Neural progenitor cell (in vitro differentiated cells): ENCODE data around the gene NUFIP1. TPM values are rescaled to one million over a fixed set of nuclear protein-coding genes. Genes with fewer than 3 reads are reported as not detected.

Experiments
- DNase-seq: peaks from one replicate; pipeline ENCODE4 v3.0.0-alpha.2; 2016; ENCODE audit warnings: low spot score
- H2AFZ ChIP-seq: fragments of 200-600 bp; sonication (generic); replicated peaks from 2 replicates; pipeline ENCODE4 v1.6.1; 2016; ENCODE audit warnings: antibody characterized with exemption
- H3F3A ChIP-seq: fragments of 200-600 bp; sonication (generic); 2 replicates; pipeline ENCODE4 v1.6.1; 2016; ENCODE audit warnings: antibody characterized with exemption, low read depth
- H3K27ac ChIP-seq: fragments of 200-600 bp; sonication (generic); 2 replicates; pipeline ENCODE4 v1.5.1; 2016; ENCODE audit warnings: mild to moderate bottlenecking
- H3K27me3 ChIP-seq: fragments of 200-600 bp; sonication (generic); 2 replicates; pipeline ENCODE4 v1.6.1; 2016; ENCODE audit warnings: mild to moderate bottlenecking, moderate library complexity
- H3K36me3 ChIP-seq: fragments of 200-600 bp; sonication (generic); 2 replicates; pipeline ENCODE4 v1.5.1; 2016
- H3K4me1 ChIP-seq: fragments of 200-600 bp; sonication (generic); 2 replicates; pipeline ENCODE4 v1.6.1; 2016; ENCODE audit warnings: mixed run types
- H3K4me2 ChIP-seq: fragments of 200-600 bp; sonication (generic); 2 replicates; pipeline ENCODE4 v1.6.1; 2016
- H3K4me3 ChIP-seq: fragments of 200-600 bp; sonication (generic); 2 replicates; pipeline ENCODE4 v1.5.1; 2016
- H3K79me2 ChIP-seq: fragments of 200-600 bp; sonication (generic); 2 replicates; pipeline ENCODE4 v1.6.1; 2016; ENCODE audit warnings: low read depth
- H3K9ac ChIP-seq: fragments of 200-600 bp; sonication (generic); 2 replicates; pipeline ENCODE4 v1.6.1; 2016
- H3K9me3 ChIP-seq: fragments of 200-600 bp; sonication (generic); 2 replicates; pipeline ENCODE4 v1.5.1; 2016; ENCODE audit warnings: low read depth
- H4K20me1 ChIP-seq: fragments of 200-600 bp; sonication (generic); 2 replicates; pipeline ENCODE4 v1.6.1; 2016; ENCODE audit warnings: low read depth
- H3K27ac Mint-ChIP-seq: 3 replicates; pipeline ENCODE4 v1.8.0; 2021; ENCODE audit warnings: mixed read lengths
- H3K27me3 Mint-ChIP-seq: 2 replicates; pipeline ENCODE4 v1.8.0; 2022; ENCODE audit warnings: low read depth, mild to moderate bottlenecking, inconsistent platforms, moderate library complexity, mixed read lengths; ENCODE audit not compliant: insufficient read depth
- H3K36me3 Mint-ChIP-seq: 3 replicates; pipeline ENCODE4 v1.8.0; 2021; ENCODE audit warnings: mixed read lengths
- H3K4me1 Mint-ChIP-seq: 3 replicates; pipeline ENCODE4 v1.8.0; 2021; ENCODE audit warnings: mixed read lengths
- H3K4me3 Mint-ChIP-seq: 3 replicates; pipeline ENCODE4 v1.8.0; 2021; ENCODE audit warnings: mild to moderate bottlenecking, moderate library complexity, mixed read lengths
- H3K9me3 Mint-ChIP-seq: 3 replicates; pipeline ENCODE4 v1.8.0; 2020; ENCODE audit warnings: mixed read lengths
- CTCF ChIP-seq: fragments of 200-600 bp; sonication (generic); IDR thresholded peaks from 2 replicates; pipeline ENCODE4 v1.5.1; 2017; ENCODE audit warnings: antibody characterized with exemption, mild to moderate bottlenecking
- EZH2 ChIP-seq: fragments of 200-600 bp; sonication (generic); IDR thresholded peaks from 2 replicates; pipeline ENCODE4 v1.6.1; 2017; ENCODE audit warnings: antibody characterized with exemption, mild to moderate bottlenecking, moderate library complexity
- EZH2phosphoT487 ChIP-seq: fragments of 200-600 bp; sonication (generic); IDR thresholded peaks from 2 replicates; pipeline ENCODE4 v1.6.1; 2017; ENCODE audit warnings: antibody characterized with exemption
- total RNA-seq: library from RNA; depleted of rRNA; stranded (reverse); fragments of >200 nt; gene quantifications from 2 replicates; pipeline ENCODE4 v1.2.3, GENCODE V29; 2015; ENCODE audit warnings: low replicate concordance

Gene NUFIP1
- total RNA-seq, 1 donor from 2014 or later = 12.9 TPM

- no peak overlapping the region for H3K9ac ChIP-seq
- Mint-ChIP-seq H3K36me3 (peaks cover 18% of the 10 kb centered on the region), H3K27me3 (peaks cover 2% of the 10 kb centered on the region), H3K4me1 (no peaks in the 10 kb centered on the region), H3K4me3 (no peak overlapping the region), H3K9me3 (no peaks in the 10 kb centered on the region), H3K27ac (no peak overlapping the region)
- H3K79me2 ChIP-seq = no peaks in the 10 kb centered on the region
- peaks cover 3% of the 10 kb centered on the region for H3K36me3 ChIP-seq
- H4K20me1 ChIP-seq = no peaks in the 10 kb centered on the region
- H3K27ac ChIP-seq = no peak overlapping the region
- no peaks in the 10 kb centered on the region for H3K27me3 ChIP-seq
- H3K9me3 ChIP-seq = no peaks in the 10 kb centered on the region
- DNase-seq = no peak
- no peaks in the 10 kb centered on the region for H3K4me1 ChIP-seq
- H3F3A ChIP-seq = no peaks in the 10 kb centered on the region
- H3K4me2 ChIP-seq = no peak overlapping the region
- no peak overlapping the region for H3K4me3 ChIP-seq
- H2AFZ ChIP-seq = no peak overlapping the region
- no peak for TF ChIP-seq EZH2phosphoT487
- TF ChIP-seq EZH2 = no peak
- no peak for TF ChIP-seq CTCF
Measured at GRCh38 chr13:45015300-45015699, 26.0 kb upstream of the NUFIP1 start.

GRCh38 chr13:45011198-45011597, 21.9 kb upstream of the NUFIP1 start:
- H3K4me2 ChIP-seq = no peak overlapping the region
- H2AFZ ChIP-seq = no peak overlapping the region
- H3K79me2 ChIP-seq = no peaks in the 10 kb centered on the region
- Mint-ChIP-seq H3K9me3 (no peaks in the 10 kb centered on the region), H3K4me3 (no peak overlapping the region), H3K27ac (no peak overlapping the region), H3K36me3 (peaks cover 14% of the 10 kb centered on the region), H3K4me1 (no peaks in the 10 kb centered on the region), H3K27me3 (peaks cover 2% of the 10 kb centered on the region)
- H3K27me3 ChIP-seq = no peaks in the 10 kb centered on the region
- H3F3A ChIP-seq = no peaks in the 10 kb centered on the region
- no peak overlapping the region for H3K27ac ChIP-seq
- peaks cover 7% of the 10 kb centered on the region for H3K36me3 ChIP-seq
- H3K4me1 ChIP-seq = no peaks in the 10 kb centered on the region
- no peaks in the 10 kb centered on the region for H4K20me1 ChIP-seq
- no peaks in the 10 kb centered on the region for H3K9me3 ChIP-seq
- DNase-seq = no peak
- TF ChIP-seq CTCF (no peak), EZH2phosphoT487 (no peak), EZH2 (no peak)
- H3K9ac ChIP-seq = no peak overlapping the region
- H3K4me3 ChIP-seq = no peak overlapping the region

GRCh38 chr13:45007823-45008222, 18.6 kb upstream of the NUFIP1 start:
- H3K4me1 Mint-ChIP-seq = no peaks in the 10 kb centered on the region

More at GRCh38 chr13:45007823-45008222, 18.6 kb upstream of the NUFIP1 start:
- no peaks in the 10 kb centered on the region for H3K27me3 ChIP-seq
- no peak overlapping the region for H3K27ac ChIP-seq
- no peak overlapping the region for H3K4me3 ChIP-seq
- Mint-ChIP-seq H3K36me3 (peaks cover 14% of the 10 kb centered on the region), H3K27ac (no peak overlapping the region), H3K27me3 (no peaks in the 10 kb centered on the region), H3K4me3 (no peak overlapping the region), H3K9me3 (no peaks in the 10 kb centered on the region)
- H2AFZ ChIP-seq = no peak overlapping the region
- no peaks in the 10 kb centered on the region for H3K4me1 ChIP-seq
- H3K79me2 ChIP-seq = no peaks in the 10 kb centered on the region
- H3F3A ChIP-seq = no peaks in the 10 kb centered on the region
- H3K9ac ChIP-seq = no peak overlapping the region
- H3K36me3 ChIP-seq = peaks cover 23% of the 10 kb centered on the region
- H3K9me3 ChIP-seq = no peaks in the 10 kb centered on the region
- no peak for TF ChIP-seq CTCF
- TF ChIP-seq EZH2 = no peak
- no peak for TF ChIP-seq EZH2phosphoT487
- no peak overlapping the region for H3K4me2 ChIP-seq
- H4K20me1 ChIP-seq = no peaks in the 10 kb centered on the region
- DNase-seq = no peak
